Skin epidermis (tissue), 12 donors: Measurements from ENCODE around the gene CTSL.
"Not testable (repeated sequence)": the region's sequence is repeated elsewhere in the genome, so short reads cannot be mapped to it uniquely, and the experiment has no call there.

Source experiments
- H3K27ac ChIP-seq, 21 experiments: fragments of 200-600 bp; sonication (generic) in 11 of 21; one replicate each; pipeline ENCODE4 v1.5.0; 2020; ENCODE audit warnings: mild to moderate bottlenecking in 3 of 21, inconsistent platforms in 2 of 21, moderate library complexity in 2 of 21
- H3K4me3 ChIP-seq, 7 experiments: fragments of 200-600 bp; sonication (generic) in 2 of 7; one replicate each; pipeline ENCODE4 v1.5.0; 2020; ENCODE audit warnings: inconsistent platforms in 2 of 7, mild to moderate bottlenecking in 2 of 7, moderate library complexity in 1 of 7

Gene CTSL

GRCh38 chr9:87717456-87717855 is 8.5 kb upstream of the CTSL start:
- Histone ChIP-seq H3K4me3 (no peak overlapping the region), H3K27ac (no peak overlapping the region)

GRCh38 chr9:87718231-87718630 is 7.7 kb upstream of the CTSL start:
- Histone ChIP-seq H3K27ac (no peak overlapping the region), H3K4me3 (no peak overlapping the region)

GRCh38 chr9:87718852-87719612 is 6.9 kb upstream of the CTSL start:
- Histone ChIP-seq H3K4me3 (no peak overlapping the region), H3K27ac (no peak overlapping the region)

GRCh38 chr9:87720173-87720572 is 5.7 kb upstream of the CTSL start:
- H3K4me3 ChIP-seq = no peak overlapping the region

GRCh38 chr9:87722393-87723088 is 3.4 kb upstream of the CTSL start:
- H3K4me3 ChIP-seq = no peak overlapping the region
- H3K27ac ChIP-seq = peak overlapping the region in 4 of 21 experiments; percentile 17 to 46 (median 29)

More at GRCh38 chr9:87720173-87720572, 5.7 kb upstream of the CTSL start:
- H3K27ac ChIP-seq = no peak overlapping the region

GRCh38 chr9:87725356-87725899 is 491 bp upstream of the CTSL start:
- Histone ChIP-seq H3K27ac (peak overlapping the region; percentile 73 to 96 (median 87)), H3K4me3 (peak overlapping the region; percentile 57 to 79 (median 60))

GRCh38 chr9:87729246-87729645 is 3.3 kb downstream of the CTSL start:
- Histone ChIP-seq H3K27ac (no peak overlapping the region), H3K4me3 (no peak overlapping the region)

GRCh38 chr9:87731321-87731720 is 5.4 kb downstream of the CTSL start:
- no peak overlapping the region for H3K27ac ChIP-seq
- H3K4me3 ChIP-seq = no peak overlapping the region

GRCh38 chr9:87732344-87732743 is 6.4 kb downstream of the CTSL start:
- Histone ChIP-seq H3K27ac (no peak overlapping the region), H3K4me3 (no peak overlapping the region)

- Histone ChIP-seq H3K4me3 (no peak overlapping the region), H3K27ac (no peak overlapping the region)
Observed at GRCh38 chr9:87732756-87733155, 6.8 kb downstream of the CTSL start.

GRCh38 chr9:87733273-87734052 is 7.5 kb downstream of the CTSL start:
- no peak overlapping the region for H3K27ac ChIP-seq
- H3K4me3 ChIP-seq = no peak overlapping the region

- no peak overlapping the region for H3K4me3 ChIP-seq
- no peak overlapping the region for H3K27ac ChIP-seq
Observed at GRCh38 chr9:87734106-87734505, 8.2 kb downstream of the CTSL start.

GRCh38 chr9:87739546-87739945 is 13.6 kb downstream of the CTSL start:
- Histone ChIP-seq H3K27ac (no peak overlapping the region), H3K4me3 (no peak overlapping the region)

- no peak overlapping the region for H3K4me3 ChIP-seq
- no peak overlapping the region for H3K27ac ChIP-seq
Observed at GRCh38 chr9:87740209-87740608, 14.3 kb downstream of the CTSL start.

- H3K4me3 ChIP-seq = no peak overlapping the region
- no peak overlapping the region for H3K27ac ChIP-seq
Observed at GRCh38 chr9:87741326-87741725, 15.4 kb downstream of the CTSL start.

GRCh38 chr9:87741891-87742290 is 16.0 kb downstream of the CTSL start:
- H3K4me3 ChIP-seq = no peak overlapping the region
- H3K27ac ChIP-seq = no peak overlapping the region

- Histone ChIP-seq H3K27ac (no peak overlapping the region), H3K4me3 (no peak overlapping the region)
Observed at GRCh38 chr9:87742813-87743428, 17.0 kb downstream of the CTSL start.

GRCh38 chr9:87744247-87744646 is 18.3 kb downstream of the CTSL start:
- not testable (repeated sequence) for H3K27ac ChIP-seq, H3K4me3 ChIP-seq

- Histone ChIP-seq H3K4me3 (no peak overlapping the region), H3K27ac (no peak overlapping the region)
Observed at GRCh38 chr9:87746186-87746585, 20.3 kb downstream of the CTSL start.

GRCh38 chr9:87748881-87749280 is 23.0 kb downstream of the CTSL start:
- Histone ChIP-seq H3K27ac (no peak overlapping the region), H3K4me3 (no peak overlapping the region)
